ENCODE data around the gene NUDT8.
A peak's percentile ranks its signal among the peaks of the same experiment; 100 is the strongest.

Gene NUDT8

DNA sequence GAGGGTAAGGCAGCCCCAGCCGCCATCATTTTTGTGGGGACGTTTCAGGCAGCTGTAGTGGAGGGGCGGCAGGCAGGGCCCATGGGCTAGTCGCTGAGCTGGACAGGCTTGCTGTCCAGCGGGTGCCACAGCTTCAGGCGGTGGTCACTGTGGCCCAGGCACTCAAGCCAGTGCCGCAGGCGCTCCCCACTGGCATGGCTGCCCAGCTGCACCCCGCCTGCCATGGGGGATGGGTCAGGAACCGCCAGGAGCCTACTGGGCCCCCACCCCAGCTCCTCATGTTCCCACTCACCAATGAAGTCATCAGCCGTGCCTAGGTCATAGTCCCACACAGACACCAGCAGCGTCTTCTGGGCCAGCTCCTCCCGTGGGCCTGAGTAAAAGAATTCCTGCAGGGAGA is 17.0 kb downstream of the NUDT8 start:
- H3K36me3 ChIP-seq (ENCODE audit: insufficient read depth, low read length): peaks cover 31% of the 10 kb centered on the region; the same call in 1 of the 2 replicates
- DNase-seq (ENCODE audit: low read depth, low spot score): no peak
- TF ChIP-seq EZH2 (IDR thresholded peaks at IDR 0.05): no peak
- TF ChIP-seq FOXP2 (optimal IDR thresholded peaks at IDR 0.05; ENCODE audit: control extremely low read depth, extremely low read length, insufficient read depth): no peak
- no peak for TF ChIP-seq POLR2AphosphoS5 (IDR thresholded peaks at IDR 0.05; ENCODE audit: borderline replicate concordance, low read depth, low read length)
- no peak overlapping the region for H3K4me3 ChIP-seq
- no peak overlapping the region for H3K9ac ChIP-seq (ENCODE audit: insufficient read length)
- no peaks in the 10 kb centered on the region for H3K9me3 ChIP-seq (ENCODE audit: low read depth, low read length)
- H3K27ac ChIP-seq: no peak overlapping the region

DNA sequence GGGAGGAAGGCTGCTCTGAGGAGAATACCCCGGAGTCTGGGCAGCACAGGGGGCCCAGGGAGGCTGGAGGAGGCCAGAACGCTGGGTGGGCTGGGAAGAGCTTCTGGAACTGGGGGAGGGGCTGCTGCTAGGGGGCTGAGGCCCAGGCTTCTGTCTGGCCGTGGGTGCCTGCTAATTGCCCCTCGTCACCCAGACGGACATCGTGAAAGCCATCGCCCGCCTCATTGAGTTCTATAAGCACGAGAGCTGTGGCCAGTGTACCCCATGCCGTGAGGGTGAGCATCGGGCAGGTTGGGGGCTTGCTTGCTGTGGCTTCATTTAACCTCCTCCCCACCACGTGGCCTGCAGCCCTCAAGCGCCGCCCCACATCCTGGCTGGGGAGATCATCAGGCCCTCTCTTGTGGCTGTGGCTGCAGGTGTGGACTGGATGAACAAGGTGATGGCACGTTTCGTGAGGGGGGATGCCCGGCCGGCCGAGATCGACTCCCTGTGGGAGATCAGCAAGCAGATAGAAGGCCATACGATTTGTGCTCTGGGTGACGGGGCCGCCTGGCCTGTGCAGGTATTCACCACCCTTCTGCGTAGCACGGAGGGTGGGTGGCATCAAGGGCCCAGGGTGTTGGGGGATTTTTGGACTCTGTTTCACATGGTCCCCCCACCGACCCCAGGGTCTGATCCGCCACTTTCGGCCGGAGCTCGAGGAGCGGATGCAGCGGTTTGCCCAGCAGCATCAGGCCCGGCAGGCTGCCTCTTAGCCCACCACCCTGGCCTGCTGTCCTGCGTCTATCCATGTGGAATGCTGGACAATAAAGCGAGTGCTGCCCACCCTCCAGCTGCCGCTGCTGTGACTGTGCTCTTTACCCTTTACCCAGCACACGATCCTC is 17.8 kb downstream of the NUDT8 start:
- no peak for DNase-seq (ENCODE audit: low read depth, low spot score)
- no peak for TF ChIP-seq POLR2AphosphoS5 (IDR thresholded peaks at IDR 0.05; ENCODE audit: borderline replicate concordance, low read depth, low read length)
- no peak for TF ChIP-seq EZH2 (IDR thresholded peaks at IDR 0.05)
- TF ChIP-seq FOXP2 (optimal IDR thresholded peaks at IDR 0.05; ENCODE audit: control extremely low read depth, extremely low read length, insufficient read depth): no peak
- Histone ChIP-seq H3K9me3 (ENCODE audit: low read depth, low read length) (no peaks in the 10 kb centered on the region), H3K27ac (no peak overlapping the region), H3K36me3 (ENCODE audit: insufficient read depth, low read length) (peaks cover 31% of the 10 kb centered on the region; the same call in 1 of the 2 replicates), H3K9ac (ENCODE audit: insufficient read length) (no peak overlapping the region), H3K4me3 (no peak overlapping the region)

DNA sequence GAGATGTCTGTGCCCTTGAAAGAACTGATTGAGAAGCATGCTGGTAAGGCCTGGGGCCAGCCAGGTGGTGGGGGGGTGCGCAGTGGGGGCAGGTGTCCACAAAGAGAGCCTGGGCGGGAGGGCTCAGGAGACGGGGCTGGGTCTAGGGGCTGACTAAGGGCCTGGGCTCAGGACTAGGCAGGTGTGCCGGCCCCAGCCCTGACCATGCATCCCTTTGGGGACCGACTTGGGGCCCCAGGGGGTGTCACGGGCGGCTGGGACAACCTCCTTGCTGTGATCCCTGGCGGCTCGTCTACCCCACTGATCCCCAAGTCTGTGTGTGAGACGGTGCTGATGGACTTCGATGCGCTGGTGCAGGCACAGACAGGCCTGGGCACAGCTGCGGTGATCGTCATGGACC is 18.6 kb downstream of the NUDT8 start:
- TF ChIP-seq FOXP2 (optimal IDR thresholded peaks at IDR 0.05; ENCODE audit: control extremely low read depth, extremely low read length, insufficient read depth) (no peak), POLR2AphosphoS5 (IDR thresholded peaks at IDR 0.05; ENCODE audit: borderline replicate concordance, low read depth, low read length) (no peak), EZH2 (IDR thresholded peaks at IDR 0.05) (no peak)
- H3K9me3 ChIP-seq (ENCODE audit: low read depth, low read length): no peaks in the 10 kb centered on the region
- no peak for DNase-seq (ENCODE audit: low read depth, low spot score)
- H3K36me3 ChIP-seq (ENCODE audit: insufficient read depth, low read length): peaks cover 31% of the 10 kb centered on the region; the same call in 1 of the 2 replicates
- H3K4me3 ChIP-seq: no peak overlapping the region
- H3K27ac ChIP-seq: no peak overlapping the region
- no peak overlapping the region for H3K9ac ChIP-seq (ENCODE audit: insufficient read length)

DNA sequence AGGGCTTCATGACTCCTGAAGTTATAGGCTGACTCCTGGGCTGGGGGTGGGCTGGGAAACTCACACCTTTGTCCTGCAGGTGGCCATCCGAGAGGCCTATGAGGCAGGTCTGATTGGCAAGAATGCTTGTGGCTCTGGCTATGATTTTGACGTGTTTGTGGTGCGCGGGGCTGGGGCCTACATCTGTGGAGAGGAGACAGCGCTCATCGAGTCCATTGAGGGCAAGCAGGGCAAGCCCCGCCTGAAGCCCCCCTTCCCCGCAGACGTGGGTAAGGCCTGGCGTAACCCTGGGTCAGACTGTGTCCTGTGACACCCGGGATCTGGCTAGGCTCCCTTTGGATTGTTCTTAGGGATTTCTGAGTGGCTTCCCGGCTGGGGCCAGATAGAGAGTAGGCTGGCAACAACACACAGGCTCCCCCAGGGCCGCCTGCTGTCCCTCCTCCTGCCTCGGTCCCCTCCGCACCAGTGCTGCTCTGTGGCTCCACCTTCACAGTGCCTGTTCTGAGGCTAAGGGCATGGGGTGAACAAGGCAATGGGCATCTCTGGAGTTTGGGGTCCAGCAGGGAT is 19.4 kb downstream of the NUDT8 start:
- no peak for DNase-seq (ENCODE audit: low read depth, low spot score)
- Histone ChIP-seq H3K27ac (no peak overlapping the region), H3K4me3 (no peak overlapping the region), H3K36me3 (ENCODE audit: insufficient read depth, low read length) (peaks cover 31% of the 10 kb centered on the region; the same call in 1 of the 2 replicates), H3K9ac (ENCODE audit: insufficient read length) (no peak overlapping the region), H3K9me3 (ENCODE audit: low read depth, low read length) (no peaks in the 10 kb centered on the region)
- TF ChIP-seq EZH2 (IDR thresholded peaks at IDR 0.05) (no peak), POLR2AphosphoS5 (IDR thresholded peaks at IDR 0.05; ENCODE audit: borderline replicate concordance, low read depth, low read length) (no peak), FOXP2 (optimal IDR thresholded peaks at IDR 0.05; ENCODE audit: control extremely low read depth, extremely low read length, insufficient read depth) (no peak)

DNA sequence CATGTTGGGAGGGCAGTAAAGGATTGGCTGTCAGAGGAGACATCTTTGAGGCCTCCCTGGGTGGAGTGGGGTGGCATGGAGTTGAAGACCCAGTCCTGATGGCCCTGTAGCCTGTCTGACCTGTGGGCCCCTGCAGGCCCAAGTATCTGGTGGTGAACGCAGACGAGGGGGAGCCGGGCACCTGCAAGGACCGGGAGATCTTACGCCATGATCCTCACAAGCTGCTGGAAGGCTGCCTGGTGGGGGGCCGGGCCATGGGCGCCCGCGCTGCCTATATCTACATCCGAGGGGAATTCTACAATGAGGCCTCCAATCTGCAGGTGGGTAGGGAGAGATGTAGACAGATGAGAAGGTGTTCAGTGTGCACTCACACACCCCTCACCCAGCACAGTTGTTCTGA is 20.4 kb downstream of the NUDT8 start:
- H3K36me3 ChIP-seq (ENCODE audit: insufficient read depth, low read length): peaks cover 31% of the 10 kb centered on the region; the same call in 1 of the 2 replicates
- H3K4me3 ChIP-seq: no peak overlapping the region
- no peak overlapping the region for H3K9ac ChIP-seq (ENCODE audit: insufficient read length)
- H3K27ac ChIP-seq: no peak overlapping the region
- no peak for DNase-seq (ENCODE audit: low read depth, low spot score)
- TF ChIP-seq EZH2 (IDR thresholded peaks at IDR 0.05) (no peak), FOXP2 (optimal IDR thresholded peaks at IDR 0.05; ENCODE audit: control extremely low read depth, extremely low read length, insufficient read depth) (no peak), POLR2AphosphoS5 (IDR thresholded peaks at IDR 0.05; ENCODE audit: borderline replicate concordance, low read depth, low read length) (no peak)
- no peaks in the 10 kb centered on the region for H3K9me3 ChIP-seq (ENCODE audit: low read depth, low read length)

DNA sequence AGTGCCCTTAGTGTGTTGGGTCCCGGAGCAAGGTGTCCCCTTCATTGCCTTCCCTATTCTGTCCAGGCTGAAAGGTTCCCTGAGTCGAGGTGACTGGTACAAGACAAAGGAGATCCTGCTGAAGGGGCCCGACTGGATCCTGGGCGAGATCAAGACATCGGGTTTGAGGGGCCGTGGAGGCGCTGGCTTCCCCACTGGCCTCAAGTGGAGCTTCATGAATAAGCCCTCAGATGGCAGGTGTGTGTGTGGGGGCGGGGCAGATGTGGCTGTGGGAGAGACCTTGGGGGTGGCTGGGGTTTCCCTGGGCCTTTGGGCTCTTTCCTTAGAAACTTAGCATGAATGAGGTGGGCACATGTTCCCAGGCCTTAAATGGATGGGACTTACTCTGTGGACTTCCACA is 21.3 kb downstream of the NUDT8 start:
- no peak overlapping the region for H3K27ac ChIP-seq
- no peak overlapping the region for H3K9ac ChIP-seq (ENCODE audit: insufficient read length)
- TF ChIP-seq FOXP2 (optimal IDR thresholded peaks at IDR 0.05; ENCODE audit: control extremely low read depth, extremely low read length, insufficient read depth): no peak
- TF ChIP-seq EZH2 (IDR thresholded peaks at IDR 0.05): no peak
- TF ChIP-seq POLR2AphosphoS5 (IDR thresholded peaks at IDR 0.05; ENCODE audit: borderline replicate concordance, low read depth, low read length): no peak
- no peaks in the 10 kb centered on the region for H3K9me3 ChIP-seq (ENCODE audit: low read depth, low read length)
- DNase-seq (ENCODE audit: low read depth, low spot score): no peak
- peaks cover 31% of the 10 kb centered on the region; the same call in 1 of the 2 replicates for H3K36me3 ChIP-seq (ENCODE audit: insufficient read depth, low read length)
- H3K4me3 ChIP-seq: no peak overlapping the region

DNA sequence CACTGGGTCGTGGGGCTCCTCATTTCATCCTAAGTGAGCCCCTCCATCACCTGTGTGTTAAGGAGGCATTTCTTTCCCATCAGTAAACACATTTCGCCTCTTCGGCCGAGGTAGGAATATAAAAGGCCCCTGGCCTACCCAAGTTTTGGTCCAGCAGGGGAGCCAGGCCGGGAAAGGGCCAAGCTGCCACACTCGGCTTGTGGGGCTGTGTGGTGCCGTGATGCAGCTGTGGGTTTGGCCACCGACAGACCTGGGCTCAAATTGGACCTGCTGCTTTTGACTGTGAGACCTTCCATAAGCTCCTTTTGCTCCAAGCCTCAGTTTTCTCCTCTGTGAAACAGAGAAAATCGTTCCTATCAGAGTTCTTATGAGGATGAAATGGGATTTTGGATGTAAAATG is 22.2 kb downstream of the NUDT8 start:
- TF ChIP-seq EZH2 (IDR thresholded peaks at IDR 0.05) (no peak), POLR2AphosphoS5 (IDR thresholded peaks at IDR 0.05; ENCODE audit: borderline replicate concordance, low read depth, low read length) (no peak), FOXP2 (optimal IDR thresholded peaks at IDR 0.05; ENCODE audit: control extremely low read depth, extremely low read length, insufficient read depth) (no peak)
- DNase-seq (ENCODE audit: low read depth, low spot score): no peak
- Histone ChIP-seq H3K4me3 (peak overlapping the region; percentile 93), H3K9ac (ENCODE audit: insufficient read length) (peak overlapping the region; percentile 89), H3K9me3 (ENCODE audit: low read depth, low read length) (no peaks in the 10 kb centered on the region), H3K36me3 (ENCODE audit: insufficient read depth, low read length) (peaks cover 31% of the 10 kb centered on the region; the same call in 1 of the 2 replicates), H3K27ac (no peak overlapping the region)

DNA sequence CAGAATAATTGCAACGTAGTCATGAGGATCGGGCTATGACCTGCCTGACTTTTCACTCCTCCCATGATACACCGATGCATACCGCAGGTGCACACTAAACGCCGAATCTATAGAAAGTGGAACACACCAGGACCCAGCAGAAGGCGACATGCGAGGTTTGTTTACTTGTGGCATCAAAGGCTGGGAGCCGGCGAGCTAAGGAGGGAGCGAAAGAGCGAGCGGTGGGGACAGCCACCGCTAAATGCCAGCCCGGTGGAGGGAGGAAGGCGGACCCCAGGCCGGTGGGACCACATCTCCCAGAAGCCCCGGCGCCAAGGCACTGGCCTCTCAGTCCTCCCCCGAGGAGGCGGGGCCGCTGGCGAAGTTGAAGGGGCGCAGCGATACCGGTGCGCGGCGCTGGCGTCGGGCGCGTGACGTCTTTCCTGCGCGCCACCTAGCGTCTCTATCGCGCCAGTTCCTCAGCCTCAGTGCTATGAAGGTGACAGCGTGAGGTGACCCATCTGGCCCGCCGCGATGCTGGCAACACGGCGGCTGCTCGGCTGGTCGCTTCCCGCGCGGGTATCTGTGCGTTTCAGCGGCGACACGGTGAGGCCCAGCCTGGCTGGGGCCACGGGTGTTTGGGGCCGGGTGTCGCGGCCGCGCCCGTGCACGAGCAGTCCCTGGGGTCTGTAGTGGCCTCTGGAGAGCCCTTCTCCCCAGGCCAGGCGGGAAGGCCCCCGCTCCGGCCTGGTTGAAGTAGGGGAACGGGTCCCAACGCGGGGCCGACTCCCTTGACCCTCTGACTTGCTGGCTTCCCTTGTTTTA is 23.0 kb downstream of the NUDT8 start, which contains the start of gene NDUFV1:
Gene NDUFV1, plus strand, starts transcription at position 445 of the 804 bp plus-strand sequence. Its CDS starts 69 bp downstream, at position 514.
- Histone ChIP-seq H3K36me3 (ENCODE audit: insufficient read depth, low read length) (peaks cover 29% of the 10 kb centered on the region; the same call in 1 of the 2 replicates), H3K4me3 (peak within 1 kb of the TSS; percentile 93), H3K9me3 (ENCODE audit: low read depth, low read length) (no peaks in the 10 kb centered on the region), H3K27ac (no peak within 1 kb of the TSS), H3K9ac (ENCODE audit: insufficient read length) (peak within 1 kb of the TSS; percentile 89)
- TF ChIP-seq POLR2AphosphoS5 (IDR thresholded peaks at IDR 0.05; ENCODE audit: borderline replicate concordance, low read depth, low read length): peak; percentile 86
- peak; percentile 76 for TF ChIP-seq FOXP2 (optimal IDR thresholded peaks at IDR 0.05; ENCODE audit: control extremely low read depth, extremely low read length, insufficient read depth)
- TF ChIP-seq EZH2 (IDR thresholded peaks at IDR 0.05): no peak
- no peak for DNase-seq (ENCODE audit: low read depth, low spot score)
